Measurements from ENCODE around the gene ZNF416. TPM values are rescaled to one million over a fixed set of nuclear protein-coding genes. Genes with fewer than 3 reads are reported as not detected.
A peak's percentile ranks its signal among the peaks of the same experiment; 100 is the strongest.

The ZNF416 gene
- total RNA-seq, 4 donors from 2014 or later, result 1.9 to 5.8 (median 2.9) TPM

GRCh38 chr19:57583521-57584416 lies 5.1 kb upstream of the ZNF416 start, which contains the start of gene ZIK1:
ZIK1 (plus strand) TSS chr19:57584145; CDS start chr19:57584357, 212 bp downstream.
- H3K9me3 ChIP-seq, result peaks cover 0 to 37% (median 12%) of the 10 kb centered on the region in 4 donors
- H3K27me3 ChIP-seq, result no peaks in the 10 kb centered on the region
- peak; percentile 70 to 96 (median 92) for DNase-seq
- peak within 1 kb of the TSS; percentile 32 to 63 (median 46) for H3K27ac ChIP-seq
- H3K4me1 ChIP-seq, result peaks cover 0 to 11% (median 8%) of the 10 kb centered on the region in 4 donors
- H3K36me3 ChIP-seq, result peaks cover 0 to 2% (median 0%) of the 10 kb centered on the region in 3 donors
- TF ChIP-seq POLR2A (IDR thresholded peaks at IDR 0.05) (no peak), CTCF (IDR thresholded peaks at IDR 0.05) (peak in 1 of 6 experiments; percentile 17)
- H3K4me3 ChIP-seq, result peak within 1 kb of the TSS; percentile 60 to 66 (median 64)

GRCh38 chr19:57583104-57583520 lies 4.4 kb upstream of the ZNF416 start:
- TF ChIP-seq CTCF (IDR thresholded peaks at IDR 0.05) (no peak), POLR2A (IDR thresholded peaks at IDR 0.05) (no peak)
- peaks cover 0 to 37% (median 8%) of the 10 kb centered on the region in 4 donors for H3K9me3 ChIP-seq
- no peak overlapping the region for H3K27ac ChIP-seq
- no peak for DNase-seq
- peak overlapping the region; percentile 60 to 66 (median 64) for H3K4me3 ChIP-seq
- H3K4me1 ChIP-seq, result peaks cover 0 to 11% (median 8%) of the 10 kb centered on the region in 4 donors
- H3K27me3 ChIP-seq, result no peaks in the 10 kb centered on the region
- no peaks in the 10 kb centered on the region for H3K36me3 ChIP-seq

GRCh38 chr19:57576661-57577060 lies 2.0 kb downstream of the ZNF416 start:
- H3K27ac ChIP-seq, result no peak overlapping the region
- DNase-seq, result no peak
- H3K27me3 ChIP-seq, result no peaks in the 10 kb centered on the region
- no peak overlapping the region for H3K4me3 ChIP-seq
- peaks cover 0 to 53% (median 21%) of the 10 kb centered on the region in 4 donors for H3K9me3 ChIP-seq
- peaks cover 0 to 4% (median 0%) of the 10 kb centered on the region in 4 donors for H3K4me1 ChIP-seq
- H3K36me3 ChIP-seq, result peaks cover 0 to 49% (median 0%) of the 10 kb centered on the region in 3 donors
- TF ChIP-seq CTCF (IDR thresholded peaks at IDR 0.05), result no peak
- TF ChIP-seq POLR2A (IDR thresholded peaks at IDR 0.05), result no peak

- Histone ChIP-seq H3K9me3 (peaks cover 0 to 90% (median 32%) of the 10 kb centered on the region in 4 donors), H3K4me1 (no peaks in the 10 kb centered on the region), H3K27me3 (no peaks in the 10 kb centered on the region), H3K4me3 (no peak overlapping the region), H3K27ac (no peak overlapping the region), H3K36me3 (peaks cover 0 to 49% (median 0%) of the 10 kb centered on the region in 3 donors)
- TF ChIP-seq POLR2A (IDR thresholded peaks at IDR 0.05) (no peak), CTCF (IDR thresholded peaks at IDR 0.05) (no peak)
- DNase-seq, result no peak
Observed at GRCh38 chr19:57572415-57572947, 6.2 kb downstream of the ZNF416 start.

GRCh38 chr19:57570707-57571106 lies 8.0 kb downstream of the ZNF416 start:
- Histone ChIP-seq H3K9me3 (peaks cover 0 to 95% (median 35%) of the 10 kb centered on the region in 4 donors), H3K36me3 (peaks cover 0 to 37% (median 0%) of the 10 kb centered on the region in 3 donors), H3K4me1 (no peaks in the 10 kb centered on the region), H3K27me3 (no peaks in the 10 kb centered on the region), H3K4me3 (no peak overlapping the region), H3K27ac (no peak overlapping the region)
- TF ChIP-seq POLR2A (IDR thresholded peaks at IDR 0.05) (no peak), CTCF (IDR thresholded peaks at IDR 0.05) (no peak)
- DNase-seq, result no peak
